Keratinocyte (primary cell): Measurements from ENCODE around the gene TFR2.

ENCODE experiments used
- EZH2 ChIP-seq: IDR thresholded peaks from one replicate; pipeline ENCODE4 v1.6.1; 2012; ENCODE audit warnings: inconsistent platforms, mild to moderate bottlenecking, low read length, moderate library complexity
- TF ChIP-seq, protein P1 (sequence below), 3 experiments: IDR thresholded peaks in 1 of 3; conservative IDR thresholded peaks in 1 of 3; optimal IDR thresholded peaks in 1 of 3; 2 replicates in 2 of 3; 3 replicates in 1 of 3; pipeline versions ENCODE3 to v1.5.1; 2011; ENCODE audit warnings: low read length in 3 of 3, mild to moderate bottlenecking in 3 of 3, moderate library complexity in 2 of 3, control low read depth in 1 of 3, inconsistent platforms in 1 of 3; ENCODE audit not compliant: insufficient read depth in 2 of 3; ENCODE audit errors: extremely low read depth in 1 of 3

DNA sequence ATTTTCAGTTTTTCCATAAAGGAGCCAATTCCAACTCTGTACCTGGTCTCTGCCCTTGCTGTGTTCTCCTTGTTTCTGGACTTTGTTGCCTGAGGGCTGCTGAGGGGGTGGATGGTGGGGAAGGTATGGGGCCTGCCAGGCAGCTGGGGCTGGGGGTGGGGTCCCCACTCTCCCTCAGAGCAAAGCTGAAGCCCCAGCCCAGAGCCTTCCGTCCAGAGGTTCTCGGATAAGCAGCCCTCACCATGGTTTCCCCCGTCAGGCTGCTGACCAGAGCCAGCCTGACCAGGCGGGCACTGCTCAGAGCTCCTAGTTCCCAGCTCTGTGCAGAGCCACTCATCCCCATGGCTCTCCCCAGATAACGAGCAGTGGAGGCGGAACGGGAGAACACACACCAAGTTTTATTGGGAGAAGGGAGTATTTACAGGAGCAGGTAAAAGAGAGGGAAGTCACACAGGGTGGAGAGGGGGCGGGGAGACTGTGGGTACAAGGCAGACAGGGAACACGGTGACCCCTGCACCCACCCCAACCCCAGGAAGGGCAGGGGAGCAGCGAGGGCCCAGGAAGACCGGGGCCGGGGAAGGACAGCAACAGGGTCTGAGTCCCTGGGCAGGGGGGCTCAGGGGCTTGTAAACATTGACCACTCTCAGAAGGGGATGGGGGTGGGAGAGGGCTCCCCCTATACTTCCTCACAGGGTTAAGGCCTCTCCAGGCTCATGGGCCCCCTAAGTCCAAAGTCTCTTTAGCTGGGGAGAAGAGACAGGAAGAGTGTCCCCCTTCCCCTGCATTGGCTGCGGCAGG lies 38.0 kb upstream of the TFR2 start:
- TF ChIP-seq, protein P1, sequence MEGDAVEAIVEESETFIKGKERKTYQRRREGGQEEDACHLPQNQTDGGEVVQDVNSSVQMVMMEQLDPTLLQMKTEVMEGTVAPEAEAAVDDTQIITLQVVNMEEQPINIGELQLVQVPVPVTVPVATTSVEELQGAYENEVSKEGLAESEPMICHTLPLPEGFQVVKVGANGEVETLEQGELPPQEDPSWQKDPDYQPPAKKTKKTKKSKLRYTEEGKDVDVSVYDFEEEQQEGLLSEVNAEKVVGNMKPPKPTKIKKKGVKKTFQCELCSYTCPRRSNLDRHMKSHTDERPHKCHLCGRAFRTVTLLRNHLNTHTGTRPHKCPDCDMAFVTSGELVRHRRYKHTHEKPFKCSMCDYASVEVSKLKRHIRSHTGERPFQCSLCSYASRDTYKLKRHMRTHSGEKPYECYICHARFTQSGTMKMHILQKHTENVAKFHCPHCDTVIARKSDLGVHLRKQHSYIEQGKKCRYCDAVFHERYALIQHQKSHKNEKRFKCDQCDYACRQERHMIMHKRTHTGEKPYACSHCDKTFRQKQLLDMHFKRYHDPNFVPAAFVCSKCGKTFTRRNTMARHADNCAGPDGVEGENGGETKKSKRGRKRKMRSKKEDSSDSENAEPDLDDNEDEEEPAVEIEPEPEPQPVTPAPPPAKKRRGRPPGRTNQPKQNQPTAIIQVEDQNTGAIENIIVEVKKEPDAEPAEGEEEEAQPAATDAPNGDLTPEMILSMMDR (optimal IDR thresholded peaks at IDR 0.05 in 1 of 3, IDR thresholded peaks at IDR 0.05 in 1 of 3, conservative IDR thresholded peaks at IDR 0.05 in 1 of 3; ENCODE audit: extremely low read depth in 1 of 3, insufficient read depth in 2 of 3, low read length in 3 of 3): no peak
- TF ChIP-seq EZH2: no peak
